Measurements from ENCODE around the gene KLHL35. TPM values are rescaled to one million over a fixed set of nuclear protein-coding genes. Genes with fewer than 3 reads are reported as not detected.
A peak's percentile ranks its signal among the peaks of the same experiment; 100 is the strongest.

KLHL35 gene
- polyA plus RNA-seq (2013, experiment 1 of 4): 1.8 TPM
- 2.0 TPM for polyA plus RNA-seq (2013, experiment 2 of 4)
- 2.9 TPM for polyA plus RNA-seq (2013, experiment 3 of 4)
- polyA plus RNA-seq (2013, experiment 4 of 4): 3.6 TPM

GRCh38 chr11:75432911-75433321 is at the start of gene KLHL35:
Gene KLHL35 (minus strand): TSS chr11:75433203. CDS start chr11:75430629, 2,574 bp downstream.
- Histone ChIP-seq H3K4me3 (ENCODE audit: insufficient read depth, low read depth, low read length) (no peak within 1 kb of the TSS), H3K9me3 (ENCODE audit: control insufficient read depth, low read length) (no peaks in the 10 kb centered on the region), H3K27ac (ENCODE audit: insufficient read depth, low read depth, low read length, poor library complexity, severe bottlenecking) (no peak within 1 kb of the TSS)

GRCh38 chr11:75481922-75482606 is 49.1 kb upstream of the KLHL35 start:
- H3K4me1 ChIP-seq (ENCODE audit: control insufficient read depth, insufficient read depth, low read length): peaks cover 7% of the 10 kb centered on the region
- WGBS, 2 experiments: 90 to 91% methylated on average over 12 of the region's 12 CpGs

More at GRCh38 chr11:75432911-75433321, at the start of gene KLHL35:
- 9 to 10% methylated on average over 14 of the region's 14 CpGs for WGBS, 2 experiments
- H3K4me1 ChIP-seq (ENCODE audit: control insufficient read depth, insufficient read depth, low read length): peaks cover 7% of the 10 kb centered on the region
- H3K27me3 ChIP-seq (ENCODE audit: control insufficient read depth, insufficient read depth, low read length, poor library complexity, severe bottlenecking): peaks cover 53% of the 10 kb centered on the region
- H3K36me3 ChIP-seq (ENCODE audit: control insufficient read depth, insufficient read depth, low read length): no peaks in the 10 kb centered on the region

GRCh38 chr11:75481223-75481921 is 48.4 kb upstream of the KLHL35 start:
- WGBS, 2 experiments: 82 to 84% methylated on average over 9 of the region's 9 CpGs
- H3K27me3 ChIP-seq (ENCODE audit: control insufficient read depth, insufficient read depth, low read length, poor library complexity, severe bottlenecking): no peaks in the 10 kb centered on the region
- H3K9me3 ChIP-seq (ENCODE audit: control insufficient read depth, low read length): no peaks in the 10 kb centered on the region
- H3K27ac ChIP-seq (ENCODE audit: insufficient read depth, low read depth, low read length, poor library complexity, severe bottlenecking): peak overlapping the region; percentile 11
- no peak overlapping the region for H3K4me3 ChIP-seq (ENCODE audit: insufficient read depth, low read depth, low read length)
- no peaks in the 10 kb centered on the region for H3K36me3 ChIP-seq (ENCODE audit: control insufficient read depth, insufficient read depth, low read length)
- H3K4me1 ChIP-seq (ENCODE audit: control insufficient read depth, insufficient read depth, low read length): peaks cover 14% of the 10 kb centered on the region

More at GRCh38 chr11:75481922-75482606, 49.1 kb upstream of the KLHL35 start:
- no peak overlapping the region for H3K27ac ChIP-seq (ENCODE audit: insufficient read depth, low read depth, low read length, poor library complexity, severe bottlenecking)
- no peaks in the 10 kb centered on the region for H3K36me3 ChIP-seq (ENCODE audit: control insufficient read depth, insufficient read depth, low read length)
- no peak overlapping the region for H3K4me3 ChIP-seq (ENCODE audit: insufficient read depth, low read depth, low read length)
- no peaks in the 10 kb centered on the region for H3K9me3 ChIP-seq (ENCODE audit: control insufficient read depth, low read length)
- H3K27me3 ChIP-seq (ENCODE audit: control insufficient read depth, insufficient read depth, low read length, poor library complexity, severe bottlenecking): no peaks in the 10 kb centered on the region

- Histone ChIP-seq H3K4me3 (ENCODE audit: insufficient read depth, low read depth, low read length) (no peak overlapping the region), H3K9me3 (ENCODE audit: control insufficient read depth, low read length) (no peaks in the 10 kb centered on the region), H3K27me3 (ENCODE audit: control insufficient read depth, insufficient read depth, low read length, poor library complexity, severe bottlenecking) (no peaks in the 10 kb centered on the region), H3K4me1 (ENCODE audit: control insufficient read depth, insufficient read depth, low read length) (peaks cover 22% of the 10 kb centered on the region), H3K36me3 (ENCODE audit: control insufficient read depth, insufficient read depth, low read length) (no peaks in the 10 kb centered on the region), H3K27ac (ENCODE audit: insufficient read depth, low read depth, low read length, poor library complexity, severe bottlenecking) (peak overlapping the region; percentile 11)
- WGBS, 2 experiments: 93 to 96% methylated on average over 10 of the region's 10 CpGs
Observed at GRCh38 chr11:75480185-75481175, 47.5 kb upstream of the KLHL35 start.

GRCh38 chr11:75479597-75480145 is 46.7 kb upstream of the KLHL35 start:
- Histone ChIP-seq H3K36me3 (ENCODE audit: control insufficient read depth, insufficient read depth, low read length) (no peaks in the 10 kb centered on the region), H3K27me3 (ENCODE audit: control insufficient read depth, insufficient read depth, low read length, poor library complexity, severe bottlenecking) (no peaks in the 10 kb centered on the region), H3K9me3 (ENCODE audit: control insufficient read depth, low read length) (no peaks in the 10 kb centered on the region), H3K4me3 (ENCODE audit: insufficient read depth, low read depth, low read length) (no peak overlapping the region), H3K4me1 (ENCODE audit: control insufficient read depth, insufficient read depth, low read length) (peaks cover 28% of the 10 kb centered on the region), H3K27ac (ENCODE audit: insufficient read depth, low read depth, low read length, poor library complexity, severe bottlenecking) (no peak overlapping the region)
- WGBS, 2 experiments: 86 to 94% methylated on average over 4 of the region's 4 CpGs

- Histone ChIP-seq H3K36me3 (ENCODE audit: control insufficient read depth, insufficient read depth, low read length) (no peaks in the 10 kb centered on the region), H3K9me3 (ENCODE audit: control insufficient read depth, low read length) (no peaks in the 10 kb centered on the region), H3K27me3 (ENCODE audit: control insufficient read depth, insufficient read depth, low read length, poor library complexity, severe bottlenecking) (no peaks in the 10 kb centered on the region), H3K4me1 (ENCODE audit: control insufficient read depth, insufficient read depth, low read length) (peaks cover 28% of the 10 kb centered on the region), H3K27ac (ENCODE audit: insufficient read depth, low read depth, low read length, poor library complexity, severe bottlenecking) (no peak overlapping the region), H3K4me3 (ENCODE audit: insufficient read depth, low read depth, low read length) (no peak overlapping the region)
- 82 to 85% methylated on average over 5 of the region's 5 CpGs for WGBS, 2 experiments
Observed at GRCh38 chr11:75478783-75479596, 46.0 kb upstream of the KLHL35 start.

GRCh38 chr11:75477614-75477935 is 44.6 kb upstream of the KLHL35 start:
- Histone ChIP-seq H3K4me3 (ENCODE audit: insufficient read depth, low read depth, low read length) (no peak overlapping the region), H3K4me1 (ENCODE audit: control insufficient read depth, insufficient read depth, low read length) (peaks cover 29% of the 10 kb centered on the region), H3K36me3 (ENCODE audit: control insufficient read depth, insufficient read depth, low read length) (no peaks in the 10 kb centered on the region), H3K9me3 (ENCODE audit: control insufficient read depth, low read length) (no peaks in the 10 kb centered on the region), H3K27ac (ENCODE audit: insufficient read depth, low read depth, low read length, poor library complexity, severe bottlenecking) (no peak overlapping the region), H3K27me3 (ENCODE audit: control insufficient read depth, insufficient read depth, low read length, poor library complexity, severe bottlenecking) (no peaks in the 10 kb centered on the region)
- 93 to 94% methylated on average over 12 of the region's 12 CpGs for WGBS, 2 experiments

- 60 to 72% methylated on average over 10 of the region's 10 CpGs for WGBS, 2 experiments
- Histone ChIP-seq H3K4me3 (ENCODE audit: insufficient read depth, low read depth, low read length) (no peak overlapping the region), H3K27ac (ENCODE audit: insufficient read depth, low read depth, low read length, poor library complexity, severe bottlenecking) (no peak overlapping the region), H3K9me3 (ENCODE audit: control insufficient read depth, low read length) (no peaks in the 10 kb centered on the region), H3K27me3 (ENCODE audit: control insufficient read depth, insufficient read depth, low read length, poor library complexity, severe bottlenecking) (no peaks in the 10 kb centered on the region), H3K4me1 (ENCODE audit: control insufficient read depth, insufficient read depth, low read length) (peaks cover 33% of the 10 kb centered on the region), H3K36me3 (ENCODE audit: control insufficient read depth, insufficient read depth, low read length) (no peaks in the 10 kb centered on the region)
Observed at GRCh38 chr11:75476739-75477613, 44.0 kb upstream of the KLHL35 start.
